ENCODE measurements around the gene LBHD2. TPM values are rescaled to one million over a fixed set of nuclear protein-coding genes. Genes with fewer than 3 reads are reported as not detected.

LBHD2 gene
- polyA plus RNA-seq, 1 experiment: not detected

- no peaks in the 10 kb centered on the region for H3K27me3 ChIP-seq (ENCODE audit: control insufficient read depth, insufficient read depth, low read length)
- ChIA-PET CTCF (interaction anchor here (0.6 kb wide), 1 partner anchor 36 kb away, joined by 3 read pairs; no protein-coding TSS in a partner anchor), POLR2A (no interaction called here)
- H3K27ac ChIP-seq (ENCODE audit: low read depth, low read length): no peak overlapping the region
- TF ChIP-seq CTCF (IDR thresholded peaks at IDR 0.05; ENCODE audit: low read depth, low read length): no peak
- no peak overlapping the region for H3K4me3 ChIP-seq (ENCODE audit: low read depth, low read length)
- DNase-seq (ENCODE audit: low read depth, low spot score): no peak
- no peaks in the 10 kb centered on the region; the same call in 1 of the 2 replicates for H3K9me3 ChIP-seq (ENCODE audit: control insufficient read depth, insufficient read depth, low read length)
Observed at GRCh38 chr14:103068351-103069073, 15.5 kb upstream of the LBHD2 start.

- CTCF ChIA-PET: no interaction called here
- no peak overlapping the region for H3K27ac ChIP-seq (ENCODE audit: low read depth, low read length)
- no peak for DNase-seq (ENCODE audit: low read depth, low spot score)
- no peak for TF ChIP-seq CTCF (IDR thresholded peaks at IDR 0.05; ENCODE audit: low read depth, low read length)
- no peak overlapping the region for H3K4me3 ChIP-seq (ENCODE audit: low read depth, low read length)
- POLR2A ChIA-PET: no interaction called here
- peaks cover 4% of the 10 kb centered on the region for H3K27me3 ChIP-seq (ENCODE audit: control insufficient read depth, insufficient read depth, low read length)
- H3K9me3 ChIP-seq (ENCODE audit: control insufficient read depth, insufficient read depth, low read length): no peaks in the 10 kb centered on the region; the same call in 1 of the 2 replicates
Observed at GRCh38 chr14:103070263-103070885, 13.6 kb upstream of the LBHD2 start.

- TF ChIP-seq CTCF (IDR thresholded peaks at IDR 0.05; ENCODE audit: low read depth, low read length): no peak
- peaks cover 4% of the 10 kb centered on the region for H3K27me3 ChIP-seq (ENCODE audit: control insufficient read depth, insufficient read depth, low read length)
- no peak overlapping the region for H3K27ac ChIP-seq (ENCODE audit: low read depth, low read length)
- no peaks in the 10 kb centered on the region; the same call in 1 of the 2 replicates for H3K9me3 ChIP-seq (ENCODE audit: control insufficient read depth, insufficient read depth, low read length)
- H3K4me3 ChIP-seq (ENCODE audit: low read depth, low read length): no peak overlapping the region
- no peak for DNase-seq (ENCODE audit: low read depth, low spot score)
- CTCF ChIA-PET: no interaction called here
- POLR2A ChIA-PET: no interaction called here
Observed at GRCh38 chr14:103070971-103071542, 13.0 kb upstream of the LBHD2 start.

- Histone ChIP-seq H3K9me3 (ENCODE audit: control insufficient read depth, insufficient read depth, low read length) (no peaks in the 10 kb centered on the region; the same call in 1 of the 2 replicates), H3K27ac (ENCODE audit: low read depth, low read length) (no peak overlapping the region), H3K4me3 (ENCODE audit: low read depth, low read length) (no peak overlapping the region), H3K27me3 (ENCODE audit: control insufficient read depth, insufficient read depth, low read length) (peaks cover 4% of the 10 kb centered on the region)
- CTCF ChIA-PET: no interaction called here
- no peak for TF ChIP-seq CTCF (IDR thresholded peaks at IDR 0.05; ENCODE audit: low read depth, low read length)
- POLR2A ChIA-PET: no interaction called here
- DNase-seq (ENCODE audit: low read depth, low spot score): no peak
Observed at GRCh38 chr14:103071544-103072251, 12.3 kb upstream of the LBHD2 start.
